Endothelial cell of umbilical vein (primary cell): ENCODE results near the gene HNRNPM. TPM values are rescaled to one million over a fixed set of nuclear protein-coding genes. Genes with fewer than 3 reads are reported as not detected.

ENCODE experiments used
- BruUV-seq: library from RNA; stranded (reverse); fragments of 400-500 nt; replicated peaks from 2 replicates; lab custom pipeline; 2021; lab: Mats Ljungman, UMichigan
- CTCF ChIA-PET: fragments of 300-600, 350-600 bp; sonication (Branson Sonifier 250); formaldehyde crosslinking; loops from one replicate; lab custom pipeline; 2021; ENCODE audit warnings: antibody characterized with exemption, inconsistent platforms; lab: Charles Lee
- POLR2A ChIA-PET: fragments of 300-600, 350-600 bp; sonication (Branson Sonifier 250); formaldehyde crosslinking; loops from one replicate; lab custom pipeline; 2021; ENCODE audit warnings: antibody characterized with exemption, inconsistent platforms; lab: Charles Lee
- DNase-seq: peaks from one replicate; pipeline ENCODE4 v3.0.0-alpha.2; 2011; ENCODE audit warnings: low read depth, low spot score
- FAIRE-seq: peaks from 2 replicates; lab custom pipeline; 2011; peaks lifted over from hg19 to GRCh38; lab: Jason Lieb, UNC
- H2AFZ ChIP-seq: 2 replicates; pipeline ENCODE4 v1.6.0; 2012; ENCODE audit warnings: low read depth, low read length, control low read depth, inconsistent platforms
- H3K27ac ChIP-seq: 2 replicates; pipeline ENCODE4 v1.5.1; 2011; ENCODE audit warnings: low read depth, mild to moderate bottlenecking, control low read depth, low read length, moderate library complexity; ENCODE audit not compliant: insufficient read depth
- H3K27me3 ChIP-seq, 2 experiments: 2 replicates each; pipeline versions ENCODE4 v1.6.0 to v1.6.1; 2011; ENCODE audit warnings: low read length in 2 of 2, mixed read lengths in 1 of 2; ENCODE audit not compliant: control insufficient read depth in 2 of 2, insufficient read depth in 2 of 2
- H3K36me3 ChIP-seq, 2 experiments: 2 replicates in 1 of 2; 3 replicates in 1 of 2; pipeline ENCODE4 v1.5.1; 2011; ENCODE audit warnings: low read length in 2 of 2, mild to moderate bottlenecking in 1 of 2, moderate library complexity in 1 of 2; ENCODE audit not compliant: control insufficient read depth in 2 of 2, insufficient read depth in 2 of 2; ENCODE audit errors: extremely low read depth in 1 of 2
- H3K4me1 ChIP-seq: 3 replicates; pipeline ENCODE4 v1.5.1; 2011; ENCODE audit warnings: mild to moderate bottlenecking, low read length; ENCODE audit not compliant: control insufficient read depth, insufficient read depth; ENCODE audit errors: extremely low read depth
- H3K4me2 ChIP-seq: 2 replicates; pipeline ENCODE4 v1.6.1; 2011; ENCODE audit warnings: low read length, control low read depth, mixed read lengths; ENCODE audit not compliant: insufficient read depth
- H3K4me3 ChIP-seq, 3 experiments: fragments of 200-600 bp in 1 of 3; sonication (generic), shearing (Covaris generic) in 1 of 3; replicated peaks in 1 of 3; 2 replicates each; pipeline ENCODE4 v1.5.1; 2011 to 2016; ENCODE audit warnings: control low read depth in 3 of 3, low read length in 3 of 3, mild to moderate bottlenecking in 2 of 3, inconsistent platforms in 1 of 3, low read depth in 1 of 3, moderate library complexity in 1 of 3; ENCODE audit not compliant: insufficient read depth in 1 of 3
- H3K79me2 ChIP-seq: 2 replicates; pipeline ENCODE4 v1.6.0; 2012; ENCODE audit warnings: low read length, inconsistent platforms; ENCODE audit not compliant: control insufficient read depth, insufficient read depth
- H3K9ac ChIP-seq: replicated peaks from 2 replicates; pipeline ENCODE3; 2011; ENCODE audit warnings: low read length, control low read depth; ENCODE audit not compliant: insufficient read depth; ENCODE audit errors: extremely low read depth
- H3K9me1 ChIP-seq: replicated peaks from 3 replicates; pipeline ENCODE4 v1.6.0; 2011; ENCODE audit warnings: mild to moderate bottlenecking, low read length; ENCODE audit not compliant: control insufficient read depth, insufficient read depth; ENCODE audit errors: extremely low read depth
- H3K9me3 ChIP-seq: replicated peaks from 2 replicates; pipeline ENCODE4 v1.5.1; 2012; ENCODE audit warnings: low read length, inconsistent platforms; ENCODE audit not compliant: control insufficient read depth, insufficient read depth
- H4K20me1 ChIP-seq: replicated peaks from 2 replicates; pipeline ENCODE3; 2011; ENCODE audit warnings: mild to moderate bottlenecking, low read length; ENCODE audit not compliant: control insufficient read depth, insufficient read depth; ENCODE audit errors: extremely low read depth
- CTCF ChIP-seq, 2 donors: IDR thresholded peaks; 1 replicate in 1 of 2; 2 replicates in 1 of 2; pipeline ENCODE4 v1.5.1; 2011; ENCODE audit warnings: low read length in 2 of 2, mild to moderate bottlenecking in 2 of 2, moderate library complexity in 2 of 2, control low read depth in 1 of 2, inconsistent platforms in 1 of 2, low read depth in 1 of 2; ENCODE audit not compliant: insufficient read depth in 1 of 2; ENCODE audit errors: extremely low read depth in 1 of 2
- EZH2 ChIP-seq: IDR thresholded peaks from 2 replicates; pipeline ENCODE4 v1.6.1; 2012; ENCODE audit warnings: borderline replicate concordance, low read depth, mild to moderate bottlenecking, moderate library complexity, low read length, inconsistent platforms; ENCODE audit not compliant: severe bottlenecking
- FOS ChIP-seq: IDR thresholded peaks from 2 replicates; pipeline ENCODE4 v1.6.1; 2011; ENCODE audit warnings: mild to moderate bottlenecking, low read length, moderate library complexity, borderline replicate concordance; ENCODE audit not compliant: insufficient read depth
- GATA2 ChIP-seq: IDR thresholded peaks from 2 replicates; pipeline ENCODE4 v1.7.0; 2011; ENCODE audit warnings: low read depth, mild to moderate bottlenecking, moderate library complexity, mixed read lengths, low read length; ENCODE audit not compliant: insufficient read length, insufficient read depth
- JUN ChIP-seq: IDR thresholded peaks from 2 replicates; pipeline ENCODE4 v1.6.1; 2011; ENCODE audit warnings: borderline replicate concordance, low read depth; ENCODE audit not compliant: insufficient read length, insufficient read depth
- MAX ChIP-seq: IDR thresholded peaks from 2 replicates; pipeline ENCODE4 v1.6.1; 2011; ENCODE audit not compliant: insufficient read depth, insufficient read length
- MYC ChIP-seq: IDR thresholded peaks from one replicate; pipeline ENCODE4 v1.6.1; 2011; ENCODE audit warnings: mild to moderate bottlenecking, low read depth, low read length
- POLR2A ChIP-seq: IDR thresholded peaks from 2 replicates; pipeline ENCODE4 v1.6.1; 2012; ENCODE audit warnings: low read depth, mild to moderate bottlenecking, control low read depth, low read length
- POLR2AphosphoS5 ChIP-seq: IDR thresholded peaks from 2 replicates; pipeline ENCODE4 v1.6.1; 2012; ENCODE audit warnings: low read depth, mild to moderate bottlenecking, control low read depth, low read length, moderate library complexity; ENCODE audit not compliant: insufficient read depth
- dilution Hi-C: fragments of 300-500 bp; cut with MboI; formaldehyde crosslinking; loops from one replicate; pipeline ENCODE4 v1.15.0; 2019; ENCODE audit warnings: low sequenced_read_pairs; ENCODE audit not compliant: extremely low pct_ligation_motif_present
- intact Hi-C: fragments of 100-400 bp; cut with micrococcal nuclease; formaldehyde crosslinking; loops from one replicate; pipeline ENCODE4 v1.10.0; 2022
- polyA plus RNA-seq, 4 experiments: library from polyadenylated mRNA; depleted of rRNA in 3 of 4; stranded (reverse) in 3 of 4; unstranded in 1 of 4; fragments of >200 nt; gene quantifications; 2 replicates each; pipeline versions ENCODE4 v1.2.1 to v1.2.3, GENCODE V29; 2011 to 2012; ENCODE audit warnings: missing spikeins in 1 of 4
- total RNA-seq: library from RNA; stranded (reverse); gene quantifications from 2 replicates; pipeline ENCODE4 v1.2.3, GENCODE V29; 2021

Gene HNRNPM
- total and polyA plus RNA-seq, 2 donors (not counting 3 experiments of a cell fraction or from before 2014, with no cell fraction given), result 244 to 301 TPM

GRCh38 chr19:8416796-8417195 is 28.0 kb upstream of the HNRNPM start:
- Histone ChIP-seq H3K27ac (no peak overlapping the region), H4K20me1 (no peaks in the 10 kb centered on the region), H3K9me3 (no peaks in the 10 kb centered on the region), H3K9ac (no peak overlapping the region), H3K9me1 (no peaks in the 10 kb centered on the region), H3K4me3 (no peak overlapping the region), H3K27me3 (no peaks in the 10 kb centered on the region), H3K4me2 (no peak overlapping the region), H3K79me2 (no peaks in the 10 kb centered on the region), H3K36me3 (peaks cover 0 to 4% of the 10 kb centered on the region in 2 experiments), H3K4me1 (peaks cover 5% of the 10 kb centered on the region), H2AFZ (no peak overlapping the region)
- no peak for FAIRE-seq
- no TSS peak for BruUV-seq
- POLR2A ChIA-PET, result interaction anchor here (0.8 kb wide), 1 partner anchor 78 kb away, joined by 4 read pairs; no protein-coding TSS in a partner anchor
- DNase-seq, result no peak
- CTCF ChIA-PET, result interaction anchor here (1.8 to 1.9 kb wide), 2 partner anchors 63 to 69 kb away, joined by 4 to 9 read pairs; no protein-coding TSS in a partner anchor
- TF ChIP-seq JUN (no peak), CTCF (IDR thresholded peaks at IDR 0.05; ENCODE audit: extremely low read depth in 1 of 2, insufficient read depth in 1 of 2, low read depth in 1 of 2, low read length in 2 of 2) (no peak), MYC (no peak), GATA2 (no peak), POLR2A (no peak), MAX (no peak), POLR2AphosphoS5 (no peak), EZH2 (no peak), FOS (no peak)
- intact Hi-C loops, result no loop called here
- dilution Hi-C loops, result no loop called here
